Embryonic facial prominence (tissue), 1 donor: Measurements from ENCODE around the gene KSR1.

ENCODE experiments used
- DNase-seq: peaks from one replicate; pipeline ENCODE4 v3.0.0-alpha.2; 2016; ENCODE audit errors: extremely low spot score

KSR1 gene

GRCh38 chr17:27590864-27591263 is 134.6 kb downstream of the KSR1 start:
- DNase-seq, result no peak

GRCh38 chr17:27591986-27592385 is 135.7 kb downstream of the KSR1 start:
- DNase-seq, result no peak

- DNase-seq, result no peak
Observed at GRCh38 chr17:27593232-27593856, 137.1 kb downstream of the KSR1 start.

GRCh38 chr17:27593857-27594255 is 137.6 kb downstream of the KSR1 start:
- no peak for DNase-seq

- DNase-seq, result no peak
Observed at GRCh38 chr17:27595208-27595607, 139.0 kb downstream of the KSR1 start.

GRCh38 chr17:27596096-27596495 is 139.8 kb downstream of the KSR1 start:
- no peak for DNase-seq

GRCh38 chr17:27596566-27597187 is 140.4 kb downstream of the KSR1 start:
- no peak for DNase-seq

- no peak for DNase-seq
Observed at GRCh38 chr17:27597188-27597580, 140.9 kb downstream of the KSR1 start.

- DNase-seq, result no peak
Observed at GRCh38 chr17:27597783-27598320, 141.6 kb downstream of the KSR1 start.

GRCh38 chr17:27598337-27599050 is 142.2 kb downstream of the KSR1 start:
- DNase-seq, result no peak

- no peak for DNase-seq
Observed at GRCh38 chr17:27600471-27600870, 144.2 kb downstream of the KSR1 start.

GRCh38 chr17:27601069-27601974 is 145.1 kb downstream of the KSR1 start:
- DNase-seq, result peak; percentile 52

GRCh38 chr17:27601975-27602302 is 145.7 kb downstream of the KSR1 start:
- no peak for DNase-seq

- no peak for DNase-seq
Observed at GRCh38 chr17:27602721-27603420, 146.6 kb downstream of the KSR1 start.

GRCh38 chr17:27603421-27603770 is 147.1 kb downstream of the KSR1 start:
- DNase-seq, result no peak

- DNase-seq, result no peak
Observed at GRCh38 chr17:27603880-27604794, 147.9 kb downstream of the KSR1 start.

GRCh38 chr17:27605409-27605808 is 149.2 kb downstream of the KSR1 start:
- no peak for DNase-seq

GRCh38 chr17:27607521-27608091 is 151.4 kb downstream of the KSR1 start:
- no peak for DNase-seq

- no peak for DNase-seq
Observed at GRCh38 chr17:27608328-27609230, 152.3 kb downstream of the KSR1 start.
